Spleen (tissue), 11 donors: ENCODE data around the gene GRAMD2A. TPM values are rescaled to one million over a fixed set of nuclear protein-coding genes. Genes with fewer than 3 reads are reported as not detected.

ENCODE experiments used
- DNase-seq: peaks from one replicate; pipeline ENCODE4 v3.0.0-alpha.2; 2020
- H3K27ac ChIP-seq, 8 donors: fragments of 200-600 bp; sonication (generic) in 7 of 8; 1 replicate in 4 of 8; 2 replicates in 4 of 8; pipeline versions ENCODE4 v1.5.0 to v1.8.0; 2016 to 2021; ENCODE audit warnings: inconsistent platforms in 4 of 8, mild to moderate bottlenecking in 4 of 8, moderate library complexity in 1 of 8
- H3K27me3 ChIP-seq, 7 donors: fragments of 200-600 bp; sonication (generic) in 6 of 7; replicated peaks in 1 of 7; 1 replicate in 4 of 7; 2 replicates in 3 of 7; pipeline versions ENCODE4 v1.5.0 to v1.8.0; 2016 to 2021; ENCODE audit warnings: inconsistent platforms in 3 of 7, mild to moderate bottlenecking in 1 of 7
- H3K36me3 ChIP-seq, 6 donors: fragments of 200-600 bp; sonication (generic) in 5 of 6; 1 replicate in 4 of 6; 2 replicates in 2 of 6; pipeline versions ENCODE4 v1.5.0 to v1.8.0; 2016 to 2021; ENCODE audit warnings: inconsistent platforms in 2 of 6
- H3K4me1 ChIP-seq, 6 donors: fragments of 200-600 bp; sonication (generic) in 5 of 6; 1 replicate in 3 of 6; 2 replicates in 3 of 6; pipeline versions ENCODE4 v1.5.0 to v1.8.0; 2016 to 2021; ENCODE audit warnings: inconsistent platforms in 3 of 6
- H3K4me3 ChIP-seq, 8 donors: fragments of 200-600 bp; sonication (generic) in 7 of 8; 1 replicate in 4 of 8; 2 replicates in 4 of 8; pipeline versions ENCODE4 v1.5.0 to v1.8.0; 2016 to 2021; ENCODE audit warnings: inconsistent platforms in 4 of 8, mild to moderate bottlenecking in 4 of 8, moderate library complexity in 2 of 8
- H3K9me3 ChIP-seq, 8 donors: fragments of 200-600 bp; sonication (generic) in 7 of 8; 1 replicate in 4 of 8; 2 replicates in 4 of 8; pipeline versions ENCODE4 v1.5.0 to v1.8.0; 2016 to 2021; ENCODE audit warnings: inconsistent platforms in 4 of 8
- CTCF ChIP-seq, 11 experiments: fragments of 200-600 bp in 7 of 11; fragments of 450-650 bp in 4 of 11; sonication (generic) in 4 of 11; IDR thresholded peaks in 8 of 11; conservative IDR thresholded peaks in 3 of 11; 1 replicate in 7 of 11; 2 replicates in 4 of 11; pipeline versions ENCODE4 v1.4.0 to v1.8.0; 2016 to 2021; ENCODE audit warnings: antibody characterized with exemption in 11 of 11, inconsistent platforms in 4 of 11, mild to moderate bottlenecking in 1 of 11
- POLR2A ChIP-seq, 3 donors: fragments of 450-650 bp; IDR thresholded peaks; one replicate each; pipeline ENCODE4 v1.5.1; 2017; ENCODE audit warnings: antibody characterized with exemption in 3 of 3, mild to moderate bottlenecking in 1 of 3
- POLR2AphosphoS5 ChIP-seq, 3 donors: sonication (generic); formaldehyde crosslinking; IDR thresholded peaks; one replicate each; pipeline ENCODE4 v1.5.1; 2017; ENCODE audit warnings: antibody characterized with exemption in 3 of 3
- WGBS, 5 donors: extraction: QIAGEN DNeasy Blood & Tissue Kit in 3 of 5; methylation state at CpG; one replicate each; pipeline versions ENCODE4 v1.1.5 to v1.1.7; 2013 to 2018; 5-methylcytosine and 5-hydroxymethylcytosine counted together
- intact Hi-C: fragments of 100-400 bp; cut with DNase I; formaldehyde crosslinking; loops from one replicate; pipeline ENCODE4 v1.15.0; 2023; ENCODE audit warnings: low total_unique reads
- polyA plus RNA-seq, 3 donors: library from polyadenylated mRNA; stranded (reverse); fragments of 200-250 nt; gene quantifications; one replicate each; pipeline ENCODE4 v1.2.1, GENCODE V29; 2013
- total RNA-seq, 7 donors: library from RNA; depleted of rRNA in 3 of 7; stranded (reverse); fragments of >200 nt in 3 of 7; fragmentation: NEBNext Ultra II Directional in 4 of 7; extraction: Animal tissue kit (Norgen Biotek cat#: 25700) in 4 of 7; gene quantifications; one replicate each; pipeline versions ENCODE4 v1.1.0 to v1.2.1, GENCODE V29; 2016 to 2021
- donor health status: healthy with polysubstance abuse.
- donor health status: DM: no; HTN: no; CAD: no; lungs with moderate emphysema.
- donor health status: DM: no; HTN: no; CAD: no.
- donor health status: Bipolar disorder and iron deficiency.
- donor health status: healthy.
- donor health status: DM: no; HTN: no; CAD: no.
- donor health status: DM: yes; HTN: yes; CAD: no.

The GRAMD2A gene
- total and polyA plus RNA-seq, 10 donors: 0.03 to 0.34 (median 0.09) TPM; not detected in 6

GRCh38 chr15:72230197-72231065 is 32.8 kb upstream of the GRAMD2A start:
- TF ChIP-seq POLR2AphosphoS5 (IDR thresholded peaks at IDR 0.05): peak; percentile 79 to 87 (median 87)
- no peak for TF ChIP-seq POLR2A (IDR thresholded peaks at IDR 0.05)
- peak in 1 of 11 experiments; percentile 39 for TF ChIP-seq CTCF (IDR thresholded peaks at IDR 0.05 in 8 of 11, conservative IDR thresholded peaks at IDR 0.05 in 3 of 11)
- DNase-seq: peak; percentile 95
- Histone ChIP-seq H3K27ac (peak overlapping the region; percentile 89 to 99 (median 97)), H3K4me1 (peaks cover 28 to 75% (median 58%) of the 10 kb centered on the region in 6 donors), H3K36me3 (no peaks in the 10 kb centered on the region), H3K9me3 (no peaks in the 10 kb centered on the region), H3K27me3 (no peaks in the 10 kb centered on the region), H3K4me3 (peak overlapping the region; percentile 92 to 100 (median 98))
- WGBS, 5 donors: 0 to 1% (median 1%) methylated on average over 43 to 79 of the region's 79 CpGs
- intact Hi-C loops: loop anchor here (5.0 kb wide), 1 partner anchor 42 kb away; the partner anchor contains the start of gene PARP6

DNA sequence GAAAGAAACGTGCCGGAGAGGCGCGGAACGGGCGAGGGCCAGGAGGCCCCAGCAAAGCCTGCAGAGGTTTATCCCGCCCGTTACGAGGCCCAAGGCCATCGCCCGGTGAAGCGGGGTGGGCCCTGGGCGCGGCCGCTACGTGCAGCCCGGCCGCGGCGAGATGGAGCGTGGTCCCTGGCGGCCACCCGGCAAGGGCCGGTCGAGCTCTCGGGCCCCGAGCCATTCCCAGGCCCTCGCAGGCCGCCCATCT is 32.3 kb upstream of the GRAMD2A start:
- peaks cover 28 to 76% (median 58%) of the 10 kb centered on the region in 6 donors for H3K4me1 ChIP-seq
- peak overlapping the region; percentile 89 to 99 (median 97) for H3K27ac ChIP-seq
- no peak for TF ChIP-seq POLR2AphosphoS5 (IDR thresholded peaks at IDR 0.05)
- TF ChIP-seq CTCF (IDR thresholded peaks at IDR 0.05 in 8 of 11, conservative IDR thresholded peaks at IDR 0.05 in 3 of 11): no peak
- TF ChIP-seq POLR2A (IDR thresholded peaks at IDR 0.05): no peak
- intact Hi-C loops: loop anchor here (5.0 kb wide), 1 partner anchor 42 kb away; the partner anchor contains the start of gene PARP6
- DNase-seq: no peak
- 0 to 1% (median 0%) methylated on average over 12 to 29 of the region's 29 CpGs for WGBS, 5 donors
- H3K36me3 ChIP-seq: peaks cover 0 to 4% (median 0%) of the 10 kb centered on the region in 6 donors
- H3K4me3 ChIP-seq: peak overlapping the region; percentile 92 to 100 (median 98)
- no peaks in the 10 kb centered on the region for H3K9me3 ChIP-seq
- no peaks in the 10 kb centered on the region for H3K27me3 ChIP-seq

GRCh38 chr15:72229076-72229946 is 31.7 kb upstream of the GRAMD2A start:
- H3K4me3 ChIP-seq: peak overlapping the region; percentile 92 to 100 (median 98)
- no peaks in the 10 kb centered on the region for H3K9me3 ChIP-seq
- DNase-seq: no peak
- intact Hi-C loops: no loop called here
- no peaks in the 10 kb centered on the region for H3K27me3 ChIP-seq
- TF ChIP-seq POLR2A (IDR thresholded peaks at IDR 0.05) (no peak), CTCF (IDR thresholded peaks at IDR 0.05 in 8 of 11, conservative IDR thresholded peaks at IDR 0.05 in 3 of 11) (no peak), POLR2AphosphoS5 (IDR thresholded peaks at IDR 0.05) (no peak)
- peaks cover 28 to 82% (median 58%) of the 10 kb centered on the region in 6 donors for H3K4me1 ChIP-seq
- WGBS, 5 donors: 7 to 14% (median 7%) methylated on average over 25 of the region's 25 CpGs
- peaks cover 0 to 9% (median 0%) of the 10 kb centered on the region in 6 donors for H3K36me3 ChIP-seq
- peak overlapping the region; percentile 89 to 99 (median 97) for H3K27ac ChIP-seq
